K562 (cell line): ENCODE measurements around the gene LIPI. TPM values are rescaled to one million over a fixed set of nuclear protein-coding genes. Genes with fewer than 3 reads are reported as not detected.

Source experiments
- ATAC-seq: fragments of 200-7000 bp; cut with Tn5 transposase; 3 replicates; pipeline ENCODE4 v1.9.1; 2020; ENCODE audit warnings: moderate library complexity
- BruUV-seq: library from RNA; stranded (reverse); fragments of 400-500 nt; replicated peaks from 2 replicates; lab custom pipeline; 2021; lab: Mats Ljungman, UMichigan
- CTCF ChIA-PET: fragments of 300-600 bp; formaldehyde crosslinking; extraction: SDS; loops from one replicate; lab custom pipeline; 2021; ENCODE audit warnings: low intra/inter-chr PET ratio; lab: Yijun Ruan, JAX
- POLR2A ChIA-PET: fragments of 300-600, 350-650 bp; sonication (Branson Sonifier 250); formaldehyde crosslinking; extraction: SDS; loops from one replicate; lab custom pipeline; 2021; ENCODE audit warnings: antibody characterized with exemption, inconsistent platforms; lab: Yijun Ruan, JAX
- DNase-seq, 4 experiments: peaks; one replicate each; pipeline versions ENCODE4 v3.0.0 to v3.0.0-alpha.2; 2011 to 2018; ENCODE audit warnings: low spot score in 3 of 4, mixed read lengths in 3 of 4; ENCODE audit errors: extremely low read depth in 1 of 4
- FAIRE-seq: peaks from 2 replicates; lab custom pipeline; 2011; peaks lifted over from hg19 to GRCh38; lab: Jason Lieb, UNC
- H2AFZ ChIP-seq: 2 replicates; pipeline ENCODE4 v1.6.0; 2011; ENCODE audit warnings: low read depth, low read length, control low read depth, inconsistent platforms
- H3K27ac ChIP-seq: fragments of 200-600 bp; 3 replicates; pipeline ENCODE4 v1.8.0; 2011; ENCODE audit warnings: low read depth, mild to moderate bottlenecking, control low read depth, inconsistent platforms, low read length, moderate library complexity, mixed read lengths; ENCODE audit errors: extremely low read depth
- H3K27me3 ChIP-seq, 2 experiments: fragments of 300-600 bp in 1 of 2; 2 replicates in 1 of 2; 3 replicates in 1 of 2; pipeline versions ENCODE4 v1.6.0 to v1.8.0; 2011; ENCODE audit warnings: inconsistent platforms in 2 of 2, low read length in 2 of 2, mild to moderate bottlenecking in 1 of 2, mixed read lengths in 1 of 2, moderate library complexity in 1 of 2; ENCODE audit not compliant: control insufficient read depth in 2 of 2, insufficient read depth in 2 of 2
- H3K36me3 ChIP-seq: fragments of 300-600 bp; 3 replicates; pipeline ENCODE4 v1.8.0; 2011; ENCODE audit warnings: mild to moderate bottlenecking, low read length, inconsistent platforms; ENCODE audit not compliant: control insufficient read depth, insufficient read depth
- H3K4me1 ChIP-seq, 2 experiments: fragments of 200-600 bp in 1 of 2; replicated peaks in 1 of 2; 2 replicates in 1 of 2; 3 replicates in 1 of 2; pipeline versions ENCODE4 v1.5.1 to v1.8.0; 2011; ENCODE audit warnings: inconsistent platforms in 2 of 2, low read length in 2 of 2, mild to moderate bottlenecking in 1 of 2, mixed read lengths in 1 of 2, moderate library complexity in 1 of 2; ENCODE audit not compliant: control insufficient read depth in 2 of 2, insufficient read depth in 2 of 2
- H3K4me2 ChIP-seq: 2 replicates; pipeline ENCODE4 v1.6.1; 2011; ENCODE audit warnings: low read length, control low read depth, inconsistent platforms, mixed read lengths; ENCODE audit not compliant: insufficient read depth
- H3K4me3 ChIP-seq: fragments of 200-600 bp; sonication (generic), shearing (Covaris generic); 2 replicates; pipeline ENCODE4 v1.5.1; 2016; ENCODE audit warnings: control low read depth, inconsistent platforms
- H3K79me2 ChIP-seq: fragments of 200-600 bp; 3 replicates; pipeline ENCODE4 v1.8.0; 2011; ENCODE audit warnings: low read length, inconsistent platforms; ENCODE audit not compliant: control insufficient read depth, insufficient read depth
- H3K9ac ChIP-seq, 2 experiments: 2 replicates each; pipeline versions ENCODE4 v1.6.0 to v1.6.1; 2011; ENCODE audit warnings: low read depth in 2 of 2, low read length in 2 of 2, control low read depth in 1 of 2, inconsistent platforms in 1 of 2, mild to moderate bottlenecking in 1 of 2, mixed read lengths in 1 of 2; ENCODE audit not compliant: insufficient read depth in 1 of 2
- H3K9me1 ChIP-seq: one replicate; pipeline ENCODE4 v1.6.0; 2011; ENCODE audit warnings: inconsistent platforms, mild to moderate bottlenecking, low read length, moderate library complexity; ENCODE audit not compliant: control insufficient read depth, insufficient read depth
- H3K9me3 ChIP-seq: replicated peaks from 2 replicates; pipeline ENCODE4 v1.5.1; 2011; ENCODE audit warnings: low read depth, low read length, inconsistent platforms; ENCODE audit not compliant: control insufficient read depth, insufficient read depth
- H4K20me1 ChIP-seq: replicated peaks from 2 replicates; pipeline ENCODE4 v1.6.1; 2011; ENCODE audit warnings: low read length, inconsistent platforms, mixed read lengths; ENCODE audit not compliant: control insufficient read depth, insufficient read depth
- ARID1B ChIP-seq: fragments of 450-650 bp; IDR thresholded peaks from 2 replicates; pipeline ENCODE4 v1.6.1; 2016; ENCODE audit warnings: antibody characterized with exemption, mild to moderate bottlenecking, inconsistent platforms
- EHMT2 ChIP-seq: fragments of 450-650 bp; IDR thresholded peaks from 2 replicates; pipeline ENCODE4 v1.6.1; 2018; ENCODE audit warnings: antibody characterized with exemption
- ELF1 ChIP-seq: fragments of 200-800 bp; sonication (Bioruptor generic); IDR thresholded peaks from 2 replicates; pipeline ENCODE4 v1.6.1; 2016; ENCODE audit warnings: missing genetic modification characterization, missing compliant biosample characterization
- FOXA3 ChIP-seq, 2 experiments: fragments of 450-650 bp in 1 of 2; sonication (generic) in 1 of 2; formaldehyde crosslinking; IDR thresholded peaks in 1 of 2; conservative IDR thresholded peaks in 1 of 2; 2 replicates each; pipeline versions ENCODE4 v1.4.0 to v1.8.0; 2020 to 2022; ENCODE audit warnings: mild to moderate bottlenecking in 2 of 2, missing genetic modification reagents in 1 of 2
- KDM5B ChIP-seq: fragments of 200-600 bp; sonication (generic); IDR thresholded peaks from 2 replicates; pipeline ENCODE4 v1.6.1; 2012; ENCODE audit warnings: low read depth, mild to moderate bottlenecking, moderate library complexity, low read length, control low read depth, inconsistent platforms; ENCODE audit not compliant: insufficient replicate concordance
- MEF2A ChIP-seq: IDR thresholded peaks from 2 replicates; pipeline ENCODE4 v1.6.1; 2011; ENCODE audit warnings: low read depth, mild to moderate bottlenecking, low read length, moderate library complexity; ENCODE audit not compliant: control insufficient read depth
- MEF2D ChIP-seq: conservative IDR thresholded peaks from 2 replicates; pipeline ENCODE4 v1.6.1; 2016; ENCODE audit warnings: low read depth, missing genetic modification characterization, missing compliant biosample characterization
- PHB ChIP-seq: fragments of 250-450 bp; sonication (Bioruptor Pico); IDR thresholded peaks from 2 replicates; pipeline ENCODE4 v1.5.0; 2021
- PHB2 ChIP-seq: fragments of 450-650 bp; IDR thresholded peaks from 2 replicates; pipeline ENCODE4 v1.6.1; 2017; ENCODE audit warnings: low read depth
- POLR3G ChIP-seq: IDR thresholded peaks from 2 replicates; pipeline ENCODE4 v1.6.1; 2011; ENCODE audit not compliant: insufficient read length, insufficient replicate concordance; ENCODE audit errors: extremely low read depth
- SMARCB1 ChIP-seq: IDR thresholded peaks from 2 replicates; pipeline ENCODE4 v1.6.1; 2011; ENCODE audit warnings: improper control_type of control experiment, low read depth; ENCODE audit not compliant: insufficient read length
- TAL1 ChIP-seq: fragments of 450-650 bp; IDR thresholded peaks from 2 replicates; pipeline ENCODE4 v1.6.1; 2016; ENCODE audit warnings: mild to moderate bottlenecking
- TEAD2 ChIP-seq: fragments of 450-650 bp; IDR thresholded peaks from 2 replicates; pipeline ENCODE4 v1.6.1; 2016; ENCODE audit warnings: missing genetic modification characterization, control low read depth, missing compliant biosample characterization
- ZNF785 ChIP-seq: fragments of 250-450 bp; sonication (Bioruptor Pico); IDR thresholded peaks from 2 replicates; pipeline ENCODE4 v1.4.0; 2020; ENCODE audit warnings: mild to moderate bottlenecking
- in situ Hi-C: fragments of 300-500 bp; cut with MboI; formaldehyde crosslinking; loops from 4 replicates; pipeline ENCODE4 v1.15.0; 2018; ENCODE audit warnings: inconsistent platforms, mixed read lengths
- intact Hi-C: fragments of 100-400 bp; cut with micrococcal nuclease; formaldehyde crosslinking; loops from 2 replicates; pipeline ENCODE4 v1.14.2; 2022
- polyA plus RNA-seq, 8 experiments: library from polyadenylated mRNA; depleted of rRNA in 4 of 8; stranded (reverse) in 5 of 8; unstranded in 3 of 8; fragments of >200 nt; fragmentation: Nextera tagmentation in 2 of 8; fragmentation: Illumina TruSeq in 1 of 8; extraction: Ambion mirVana in 2 of 8; extraction: Trizol in 1 of 8; gene quantifications; 2 replicates each; pipeline versions ENCODE4 v1.2.1 to v1.2.3, GENCODE V29; 2011 to 2014; ENCODE audit warnings: inconsistent platforms in 1 of 8, missing spikeins in 1 of 8
- total RNA-seq, 7 experiments: library from RNA; depleted of rRNA in 6 of 7; stranded (reverse); fragments of >200 nt in 6 of 7; fragmentation: Illumina TruSeq in 2 of 7; extraction: Trizol in 2 of 7; gene quantifications; 2 replicates each; pipeline versions ENCODE4 v1.2.1 to v1.2.3, GENCODE V29; 2011 to 2021; ENCODE audit warnings: low replicate concordance in 1 of 7
- TF ChIP-seq, protein P1 (sequence below): sonication (generic); formaldehyde crosslinking; IDR thresholded peaks from 2 replicates; pipeline ENCODE4 v1.8.0; 2022; ENCODE audit warnings: missing genetic modification reagents, mild to moderate bottlenecking, moderate library complexity, borderline replicate concordance
- TF ChIP-seq, protein P2 (sequence below): sonication (generic); formaldehyde crosslinking; IDR thresholded peaks from 2 replicates; pipeline ENCODE4 v1.8.0; 2022; ENCODE audit warnings: mild to moderate bottlenecking, missing genetic modification reagents
- TF ChIP-seq, protein P3 (sequence below), 2 experiments: fragments of 450-650 bp in 1 of 2; sonication (generic) in 1 of 2; formaldehyde crosslinking in 1 of 2; IDR thresholded peaks in 1 of 2; conservative IDR thresholded peaks in 1 of 2; 2 replicates each; pipeline versions ENCODE4 v1.6.1 to v1.8.1; 2016 to 2023; ENCODE audit warnings: mild to moderate bottlenecking in 2 of 2, moderate library complexity in 2 of 2, inconsistent platforms in 1 of 2, missing genetic modification reagents in 1 of 2

LIPI gene
- total and polyA plus RNA-seq, 9 of the 15 experiments (the other 6 are each of a cell fraction or from before 2014, with no cell fraction given): not detected

DNA sequence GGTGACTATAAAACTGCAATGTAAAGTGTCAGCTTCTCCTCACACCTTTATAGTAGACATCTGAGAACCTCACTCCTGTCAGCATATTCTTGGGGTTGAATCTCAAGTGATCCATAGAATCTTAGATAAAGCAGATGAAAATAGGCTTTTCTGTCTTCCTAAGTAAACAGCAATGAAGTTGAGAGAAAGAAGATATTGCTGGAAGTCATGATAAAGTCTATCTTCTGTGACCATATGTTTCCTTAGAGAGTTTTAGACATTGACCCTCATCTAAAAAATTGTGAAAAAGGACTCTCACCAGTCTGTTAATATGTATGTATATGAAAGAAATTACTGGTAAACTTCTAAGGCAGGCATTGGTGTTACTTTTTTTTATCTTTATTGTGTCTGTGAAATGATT is 66.8 kb downstream of the LIPI start:
- Histone ChIP-seq H3K27ac (no peak overlapping the region), H3K4me1 (no peaks in the 10 kb centered on the region), H3K79me2 (no peaks in the 10 kb centered on the region), H3K9me1 (no peaks in the 10 kb centered on the region), H3K9ac (no peak overlapping the region), H3K4me2 (no peak overlapping the region), H4K20me1 (no peaks in the 10 kb centered on the region), H3K9me3 (no peaks in the 10 kb centered on the region), H3K27me3 (no peaks in the 10 kb centered on the region), H3K36me3 (no peaks in the 10 kb centered on the region), H3K4me3 (no peak overlapping the region), H2AFZ (no peak overlapping the region)
- in situ Hi-C loops (no loop called here), intact Hi-C loops (no loop called here)
- DNase-seq: no peak
- POLR2A ChIA-PET: no interaction called here
- TF ChIP-seq TEAD2 (no peak), MEF2A (no peak), TAL1 (peak; percentile 52), PHB (CRISPR knock-in tag) (no peak), SMARCB1 (no peak), KDM5B (no peak), FOXA3 (CRISPR knock-in tag; conservative IDR thresholded peaks at IDR 0.05 in 1 of 2, IDR thresholded peaks at IDR 0.05 in 1 of 2) (0 out of 4 replicates have a peak, but pooled peaks of 1 of the 2 experiments have one; percentile 29), ELF1 (tag) (no peak), ZNF785 (no peak), PHB2 (no peak), POLR3G (no peak), EHMT2 (no peak), ARID1B (peak; percentile 51), MEF2D (no peak)
- TF ChIP-seq, protein P1, sequence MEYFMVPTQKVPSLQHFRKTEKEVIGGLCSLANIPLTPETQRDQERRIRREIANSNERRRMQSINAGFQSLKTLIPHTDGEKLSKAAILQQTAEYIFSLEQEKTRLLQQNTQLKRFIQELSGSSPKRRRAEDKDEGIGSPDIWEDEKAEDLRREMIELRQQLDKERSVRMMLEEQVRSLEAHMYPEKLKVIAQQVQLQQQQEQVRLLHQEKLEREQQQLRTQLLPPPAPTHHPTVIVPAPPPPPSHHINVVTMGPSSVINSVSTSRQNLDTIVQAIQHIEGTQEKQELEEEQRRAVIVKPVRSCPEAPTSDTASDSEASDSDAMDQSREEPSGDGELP (CRISPR knock-in tag): no peak
- TF ChIP-seq, protein P2, sequence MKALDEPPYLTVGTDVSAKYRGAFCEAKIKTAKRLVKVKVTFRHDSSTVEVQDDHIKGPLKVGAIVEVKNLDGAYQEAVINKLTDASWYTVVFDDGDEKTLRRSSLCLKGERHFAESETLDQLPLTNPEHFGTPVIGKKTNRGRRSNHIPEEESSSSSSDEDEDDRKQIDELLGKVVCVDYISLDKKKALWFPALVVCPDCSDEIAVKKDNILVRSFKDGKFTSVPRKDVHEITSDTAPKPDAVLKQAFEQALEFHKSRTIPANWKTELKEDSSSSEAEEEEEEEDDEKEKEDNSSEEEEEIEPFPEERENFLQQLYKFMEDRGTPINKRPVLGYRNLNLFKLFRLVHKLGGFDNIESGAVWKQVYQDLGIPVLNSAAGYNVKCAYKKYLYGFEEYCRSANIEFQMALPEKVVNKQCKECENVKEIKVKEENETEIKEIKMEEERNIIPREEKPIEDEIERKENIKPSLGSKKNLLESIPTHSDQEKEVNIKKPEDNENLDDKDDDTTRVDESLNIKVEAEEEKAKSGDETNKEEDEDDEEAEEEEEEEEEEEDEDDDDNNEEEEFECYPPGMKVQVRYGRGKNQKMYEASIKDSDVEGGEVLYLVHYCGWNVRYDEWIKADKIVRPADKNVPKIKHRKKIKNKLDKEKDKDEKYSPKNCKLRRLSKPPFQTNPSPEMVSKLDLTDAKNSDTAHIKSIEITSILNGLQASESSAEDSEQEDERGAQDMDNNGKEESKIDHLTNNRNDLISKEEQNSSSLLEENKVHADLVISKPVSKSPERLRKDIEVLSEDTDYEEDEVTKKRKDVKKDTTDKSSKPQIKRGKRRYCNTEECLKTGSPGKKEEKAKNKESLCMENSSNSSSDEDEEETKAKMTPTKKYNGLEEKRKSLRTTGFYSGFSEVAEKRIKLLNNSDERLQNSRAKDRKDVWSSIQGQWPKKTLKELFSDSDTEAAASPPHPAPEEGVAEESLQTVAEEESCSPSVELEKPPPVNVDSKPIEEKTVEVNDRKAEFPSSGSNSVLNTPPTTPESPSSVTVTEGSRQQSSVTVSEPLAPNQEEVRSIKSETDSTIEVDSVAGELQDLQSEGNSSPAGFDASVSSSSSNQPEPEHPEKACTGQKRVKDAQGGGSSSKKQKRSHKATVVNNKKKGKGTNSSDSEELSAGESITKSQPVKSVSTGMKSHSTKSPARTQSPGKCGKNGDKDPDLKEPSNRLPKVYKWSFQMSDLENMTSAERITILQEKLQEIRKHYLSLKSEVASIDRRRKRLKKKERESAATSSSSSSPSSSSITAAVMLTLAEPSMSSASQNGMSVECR (CRISPR knock-in tag): no peak
- TF ChIP-seq, protein P3, sequence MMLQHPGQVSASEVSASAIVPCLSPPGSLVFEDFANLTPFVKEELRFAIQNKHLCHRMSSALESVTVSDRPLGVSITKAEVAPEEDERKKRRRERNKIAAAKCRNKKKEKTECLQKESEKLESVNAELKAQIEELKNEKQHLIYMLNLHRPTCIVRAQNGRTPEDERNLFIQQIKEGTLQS (IDR thresholded peaks at IDR 0.05): no peak
- TF ChIP-seq, protein P3 (CRISPR knock-in tag; conservative IDR thresholded peaks at IDR 0.05): no peak
- ATAC-seq: no peak
- no TSS peak for BruUV-seq
- CTCF ChIA-PET: no interaction called here
- FAIRE-seq: no peak
